DMS153 treated with DMSO at 0.1 percent for 48 hours (cell line): ENCODE results near the gene TMED8.
"Not testable (repeated sequence)": the region's sequence is repeated elsewhere in the genome, so short reads cannot be mapped to it uniquely, and the experiment has no call there.

Experiments used
- DNase-seq: peaks from one replicate; lab custom pipeline; 2025; ENCODE audit not compliant: unreplicated experiment; lab: John Stamatoyannopoulos, UW

The TMED8 gene, protein sequence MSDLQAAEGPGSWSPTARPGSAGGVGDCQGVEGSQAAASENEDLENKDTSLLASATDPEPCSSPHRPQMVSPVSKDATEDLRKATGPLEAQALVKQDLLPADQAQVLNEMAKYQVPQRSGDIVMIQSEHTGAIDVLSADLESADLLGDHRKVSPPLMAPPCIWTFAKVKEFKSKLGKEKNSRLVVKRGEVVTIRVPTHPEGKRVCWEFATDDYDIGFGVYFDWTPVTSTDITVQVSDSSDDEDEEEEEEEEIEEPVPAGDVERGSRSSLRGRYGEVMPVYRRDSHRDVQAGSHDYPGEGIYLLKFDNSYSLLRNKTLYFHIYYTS

DNA sequence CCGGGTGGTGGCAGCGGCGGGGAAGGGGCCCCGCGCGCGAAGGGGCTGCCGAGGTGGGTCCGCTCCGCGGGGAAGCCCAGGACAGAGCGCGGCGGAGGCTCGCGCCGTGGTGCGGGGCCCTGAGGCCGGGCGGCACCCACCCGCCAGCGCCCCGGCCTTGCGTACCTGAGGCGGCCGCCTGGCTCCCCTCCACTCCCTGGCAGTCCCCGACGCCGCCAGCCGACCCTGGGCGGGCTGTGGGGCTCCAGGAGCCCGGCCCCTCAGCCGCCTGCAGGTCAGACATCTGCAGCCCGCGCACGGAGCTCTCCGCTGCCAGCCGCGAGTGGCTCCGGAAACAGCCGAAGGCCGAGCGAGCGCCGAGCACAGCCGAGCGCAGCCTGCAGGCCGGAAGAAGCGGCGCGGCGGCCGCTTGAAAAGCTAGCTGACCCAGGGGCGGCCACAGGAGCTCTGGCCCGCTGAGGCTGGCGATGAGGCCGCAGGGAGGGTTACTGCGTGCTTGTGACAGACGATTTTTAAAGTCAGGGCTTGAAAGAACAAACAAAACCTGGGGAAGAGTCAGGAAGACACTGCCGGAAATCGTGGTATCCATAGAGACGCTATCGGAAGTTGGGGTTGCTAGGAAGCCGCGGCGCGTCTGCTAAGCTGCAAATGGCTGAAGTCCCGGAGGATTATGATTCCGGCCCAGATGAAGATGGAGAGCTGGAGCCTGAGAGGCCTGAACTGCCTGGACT is at the start of gene TMED8, which contains the start of gene SAMD15:
Gene TMED8, minus strand, starts transcription at position 324 of the 731 bp plus-strand sequence. Its CDS starts 41 bp downstream, at position 283.
Gene SAMD15, plus strand, starts transcription at position 609 of the 731 bp plus-strand sequence. Its CDS starts 40 bp downstream, at position 649.
- peak; percentile 82 for DNase-seq

DNA sequence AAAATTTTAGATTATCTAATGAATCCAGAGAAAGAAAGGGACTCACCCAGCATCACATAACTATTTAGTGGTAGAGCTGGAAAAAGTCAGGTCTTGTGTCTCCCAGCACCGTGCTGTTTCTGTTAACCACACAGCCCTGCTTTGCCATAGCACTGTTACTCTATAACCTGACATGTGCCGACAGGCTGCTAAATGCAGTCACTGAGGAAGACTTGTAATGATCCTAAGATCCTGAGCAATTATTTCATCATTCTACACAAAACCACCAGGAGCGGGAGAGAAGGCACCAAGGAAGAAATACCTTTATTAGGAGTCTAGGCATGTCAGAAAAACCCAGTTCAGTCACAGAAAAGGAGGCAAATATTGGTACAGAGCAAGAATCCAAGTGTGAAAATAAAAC is 49.5 kb upstream of the TMED8 start:
- no peak for DNase-seq

DNA sequence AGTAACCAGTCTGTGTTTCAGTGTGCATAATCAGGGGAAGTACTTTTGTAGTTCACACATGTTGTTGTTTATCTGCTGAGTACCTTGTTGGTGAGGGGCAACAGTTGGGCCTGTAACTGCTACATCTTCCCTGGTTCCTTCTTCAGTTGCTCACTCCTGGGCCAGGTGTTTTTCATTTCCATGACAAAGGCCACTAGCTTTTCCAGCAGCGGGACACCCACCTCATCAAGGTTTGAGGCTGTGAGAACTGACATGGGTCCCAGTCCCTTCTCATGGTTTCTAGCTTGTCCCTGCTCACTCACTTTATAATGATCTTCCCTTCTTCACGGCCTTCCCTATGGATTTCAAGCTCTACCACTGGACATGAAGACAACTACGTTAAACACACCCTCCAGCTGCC is 48.0 kb upstream of the TMED8 start:
- no peak for DNase-seq

DNA sequence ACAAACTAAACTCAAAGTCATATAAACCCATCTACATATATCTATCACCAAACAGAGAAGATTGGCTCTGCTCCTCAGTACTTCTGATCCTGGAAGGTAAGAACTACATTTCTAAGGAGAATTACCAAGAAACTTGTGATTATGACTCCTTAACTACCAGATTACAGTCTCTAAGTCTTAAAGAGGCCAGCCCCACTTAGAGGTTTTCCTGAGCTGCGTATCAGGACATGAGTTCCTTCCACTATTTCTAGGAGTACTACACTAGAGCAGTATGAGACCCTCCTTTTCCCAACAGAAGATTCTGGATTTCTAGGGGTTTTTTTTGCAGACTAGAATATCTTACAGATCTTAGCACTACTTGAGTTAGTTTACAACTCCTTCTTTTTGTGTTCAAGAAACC is 46.5 kb upstream of the TMED8 start, which contains the start of gene NOXRED1:
Gene NOXRED1, minus strand, starts transcription at position 101 of the 400 bp plus-strand sequence. CDS start 634 bp downstream, outside the sequence.
- no peak for DNase-seq

DNA sequence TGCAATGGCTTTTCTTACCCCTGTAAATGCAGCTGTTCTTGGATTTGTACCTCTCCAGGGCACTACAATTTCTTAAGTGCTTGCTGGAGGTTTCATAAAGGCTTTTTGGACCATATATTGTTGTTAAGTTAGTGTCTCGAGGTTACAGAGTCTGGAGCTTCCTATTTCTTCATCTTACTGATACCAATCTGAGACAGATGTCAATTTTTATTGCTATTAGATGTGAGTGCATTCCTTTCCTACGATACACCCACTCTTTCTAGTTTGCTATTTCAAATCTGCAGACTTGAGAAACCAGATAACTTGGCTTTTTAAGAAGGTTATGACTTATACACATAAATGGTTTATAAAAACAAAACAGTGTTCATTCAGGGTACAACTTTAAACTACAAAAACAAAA is 44.3 kb upstream of the TMED8 start:
- no peak for DNase-seq

DNA sequence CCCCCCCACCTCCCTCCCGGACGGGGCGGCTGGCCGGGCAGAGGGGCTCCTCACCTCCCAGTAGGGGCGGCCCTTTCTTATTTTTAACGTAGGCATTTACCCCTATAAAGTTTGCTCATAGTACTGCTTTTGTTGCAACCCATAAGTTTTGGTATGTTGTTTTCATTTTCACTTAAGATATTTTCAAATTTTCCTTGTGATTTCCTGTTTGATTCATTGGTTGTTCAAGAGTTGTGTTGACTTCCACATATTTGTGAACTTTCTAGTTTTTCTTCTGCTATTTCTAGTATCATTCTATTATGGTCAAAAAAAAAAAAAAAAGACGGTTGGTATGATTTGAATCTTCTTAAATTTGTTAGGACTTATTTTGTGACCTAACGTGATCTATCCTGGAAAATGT is 39.9 kb upstream of the TMED8 start:
- DNase-seq = no peak

DNA sequence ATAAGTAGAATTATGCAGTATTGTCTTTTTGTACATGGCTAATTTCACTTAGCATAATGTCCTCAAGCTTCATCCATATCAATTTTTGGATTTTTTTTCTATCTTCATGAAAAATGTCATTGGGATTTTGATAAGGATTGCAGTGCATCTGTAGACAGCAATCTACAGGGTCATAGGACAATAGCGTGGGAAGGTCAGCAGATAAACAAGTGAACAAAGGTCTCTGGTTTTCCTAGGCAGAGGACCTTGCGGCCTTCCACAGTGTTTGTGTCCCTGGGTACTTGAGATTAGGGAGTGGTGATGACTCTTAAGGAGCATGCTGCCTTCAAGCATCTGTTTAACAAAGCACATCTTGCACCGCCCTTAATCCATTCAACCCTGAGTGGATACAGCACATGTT is 39.2 kb upstream of the TMED8 start:
- not testable (repeated sequence) for DNase-seq

DNA sequence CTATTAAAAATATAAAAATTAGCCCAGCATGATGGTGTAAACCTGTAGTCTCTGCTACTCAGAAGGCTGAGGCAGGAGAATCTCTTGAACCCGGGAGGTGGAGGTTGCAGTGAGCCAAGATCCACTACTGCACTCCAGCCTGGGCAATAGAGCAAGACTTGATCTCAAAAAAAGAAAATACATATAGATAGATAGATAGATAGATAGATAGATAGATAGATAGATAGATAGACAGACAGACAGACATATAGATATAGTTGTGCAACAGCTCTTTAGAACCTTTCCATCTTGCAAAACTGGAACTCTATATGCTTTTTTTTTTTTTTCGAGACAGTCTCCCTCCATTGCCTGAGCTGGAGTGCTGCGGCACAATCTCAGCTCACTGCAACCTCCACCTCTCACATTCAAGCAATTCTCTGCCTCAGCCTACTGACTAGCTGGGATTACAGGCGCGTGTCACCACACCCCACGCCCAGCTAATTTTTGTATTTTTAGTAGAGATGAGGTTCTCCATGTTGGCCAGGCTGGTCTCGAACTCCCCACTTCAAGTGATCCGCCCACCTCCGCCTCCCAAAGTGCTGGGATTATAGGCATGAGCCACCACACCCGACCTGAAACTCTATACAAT is 38.6 kb upstream of the TMED8 start:
- DNase-seq = not testable (repeated sequence)

DNA sequence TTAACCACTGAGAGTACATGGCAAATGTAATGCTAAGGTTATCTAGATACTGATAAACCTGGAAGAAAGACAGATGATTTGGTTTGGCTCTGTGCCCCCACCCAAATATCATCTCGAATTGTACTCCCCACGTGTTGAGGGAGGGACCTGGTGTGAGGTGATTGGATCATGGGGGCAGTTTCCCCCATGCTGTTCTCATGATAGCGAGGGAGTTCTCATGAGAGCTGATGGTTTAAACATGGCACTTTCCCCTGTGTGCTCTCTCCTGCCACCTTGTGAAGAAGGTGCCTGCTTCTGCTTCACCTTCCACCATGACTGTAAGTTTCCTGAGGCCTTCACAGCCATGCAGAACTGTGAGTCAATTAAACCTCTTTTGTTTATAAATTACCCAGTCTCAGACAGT is 32.2 kb upstream of the TMED8 start:
- DNase-seq = no peak

DNA sequence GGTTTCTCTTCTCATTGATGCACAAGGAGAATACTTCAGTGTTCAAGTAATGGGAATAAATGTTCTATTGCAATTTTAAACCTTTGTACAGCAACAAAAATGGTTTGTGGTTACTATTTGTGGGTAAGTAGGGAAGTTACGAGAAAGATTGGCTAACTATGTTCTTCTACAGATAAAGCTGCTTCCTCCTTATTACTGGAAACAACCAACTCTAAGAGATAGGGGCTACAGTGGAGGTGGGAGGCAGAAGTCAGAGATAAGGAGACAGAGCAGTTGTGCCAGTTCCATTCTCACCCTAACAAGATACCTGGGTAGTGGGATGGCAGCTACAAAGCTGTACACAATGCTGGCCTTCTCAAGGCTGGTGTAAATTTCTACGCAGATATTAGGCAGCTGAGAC is 30.3 kb upstream of the TMED8 start:
- DNase-seq = no peak

DNA sequence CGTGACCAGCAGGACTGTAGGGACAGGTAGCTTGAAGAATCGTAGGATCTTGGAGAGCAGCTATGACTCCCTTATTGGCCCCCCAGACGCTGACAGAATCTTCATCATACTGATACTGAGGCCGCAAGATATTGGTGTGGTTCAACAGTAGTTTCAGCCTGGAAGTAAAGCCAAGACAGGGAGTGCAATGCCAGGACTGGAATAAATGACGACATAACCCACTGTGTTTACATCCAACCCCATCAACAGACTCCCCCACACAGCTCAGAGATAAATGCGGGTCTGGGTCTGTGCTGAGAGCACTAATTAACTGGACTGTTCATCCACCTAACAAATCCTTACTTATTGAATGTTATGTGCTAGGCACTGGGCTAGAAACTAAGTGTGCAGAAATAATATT is 29.8 kb upstream of the TMED8 start:
- no peak for DNase-seq

DNA sequence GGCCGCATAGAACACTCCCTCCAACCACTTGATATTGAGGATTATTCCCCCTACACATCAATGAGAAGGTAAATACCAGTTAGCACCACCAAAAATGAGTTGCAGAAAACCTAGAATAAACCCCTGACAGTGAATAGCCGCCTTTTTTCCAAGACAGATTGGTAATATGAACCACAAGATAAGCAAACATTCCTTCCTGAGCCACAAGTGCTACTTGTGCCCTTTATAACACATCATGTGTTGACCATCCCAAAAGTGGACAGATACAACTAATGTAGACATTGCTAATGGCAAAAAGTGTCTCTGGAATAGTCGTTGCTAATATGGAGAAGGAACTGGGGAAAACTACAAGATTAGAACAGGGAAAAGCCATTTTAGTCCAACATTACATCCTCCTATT is 29.2 kb upstream of the TMED8 start:
- DNase-seq = no peak

DNA sequence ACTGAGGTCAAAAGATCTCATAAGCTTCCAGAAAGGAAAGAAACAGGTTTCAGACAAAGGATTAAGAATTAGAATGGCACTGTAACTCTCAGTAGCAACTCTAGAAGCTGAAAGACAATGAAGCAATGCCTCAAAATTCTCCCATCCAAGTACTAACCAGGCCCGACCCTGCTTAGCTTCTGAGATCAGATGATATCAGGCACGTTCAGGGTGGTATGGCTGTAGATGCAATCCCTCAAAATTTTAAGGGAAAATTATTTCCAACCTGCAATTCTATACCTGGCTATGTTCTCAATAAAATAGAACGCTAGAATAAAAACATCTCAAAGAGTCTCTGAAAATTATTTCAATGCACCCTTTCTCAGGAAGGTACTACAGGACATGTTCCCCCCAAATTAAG is 26.9 kb upstream of the TMED8 start:
- DNase-seq = no peak

DNA sequence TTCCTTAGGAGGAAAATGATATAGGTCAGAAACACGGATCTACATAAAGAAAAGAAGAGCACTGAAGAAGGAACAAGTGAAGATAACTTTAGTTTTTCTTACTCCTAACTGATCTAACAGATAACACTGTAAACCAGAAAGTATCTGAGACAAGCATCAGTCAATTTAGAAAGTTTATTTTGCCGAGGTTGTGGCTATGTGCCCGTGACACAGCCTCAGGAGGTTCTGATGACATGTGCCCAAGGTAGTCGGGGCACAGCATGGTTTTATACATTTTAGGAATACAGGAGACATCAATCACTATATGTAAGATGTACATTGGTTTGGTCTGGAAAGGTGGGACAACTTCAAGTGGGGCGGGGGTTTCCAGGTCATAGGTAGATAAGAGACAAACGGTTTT is 23.3 kb upstream of the TMED8 start:
- no peak for DNase-seq

DNA sequence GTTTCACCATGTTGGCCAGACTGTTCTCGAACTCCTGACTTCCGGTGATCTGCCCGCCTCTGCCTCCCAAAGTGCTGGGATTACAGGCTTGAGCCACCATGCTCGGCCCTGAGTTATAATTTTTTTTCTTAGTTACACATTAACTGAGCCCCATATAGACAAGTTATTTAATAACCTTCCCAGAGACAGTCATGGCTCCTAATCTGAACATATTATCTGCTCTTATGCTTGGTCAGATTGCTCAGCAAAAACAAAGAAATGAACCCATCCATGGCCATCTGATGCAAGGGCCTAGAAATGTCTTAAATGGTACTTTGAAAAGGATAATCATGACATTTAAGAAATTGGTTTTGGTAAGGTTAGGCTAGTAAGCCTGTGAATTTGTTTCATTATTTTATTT is 13.3 kb upstream of the TMED8 start:
- no peak for DNase-seq

DNA sequence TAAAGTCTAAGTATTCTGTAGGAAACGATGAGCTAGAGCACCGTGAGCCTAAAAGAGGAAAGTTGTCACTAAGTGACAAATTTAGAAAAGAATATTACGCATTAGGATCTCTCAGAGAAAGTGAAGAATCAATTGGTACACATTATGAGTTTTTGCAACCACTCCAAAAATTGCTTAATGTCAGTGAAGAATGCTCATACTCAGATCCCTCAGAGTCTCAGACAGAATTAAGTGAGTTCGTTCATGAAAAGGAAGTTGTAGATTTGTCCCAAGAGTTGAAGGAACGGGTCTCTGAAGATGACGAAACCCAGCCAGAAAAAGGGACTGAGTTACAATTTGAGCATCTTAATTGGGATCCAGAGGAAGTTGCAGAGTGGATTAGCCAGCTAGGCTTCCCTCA is 1.8 kb upstream of the TMED8 start:
- DNase-seq = no peak

DNA sequence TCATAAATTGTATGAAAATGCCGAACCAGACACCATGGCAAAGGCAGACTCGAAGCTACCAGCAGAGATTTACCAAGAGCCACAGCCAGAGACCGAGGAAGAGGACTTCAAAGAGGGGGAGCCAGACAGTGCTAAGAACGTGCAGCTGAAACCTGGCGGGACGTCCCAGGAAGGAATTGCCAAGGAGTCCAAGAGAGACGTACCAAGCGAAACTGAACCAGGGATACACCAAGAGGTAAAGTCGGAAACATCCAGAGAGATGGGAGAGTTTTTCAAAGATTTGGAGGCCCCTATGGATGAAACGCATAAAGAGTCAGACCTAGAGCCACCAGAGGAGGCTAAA is 579 bp upstream of the TMED8 start:
- no peak for DNase-seq

DNA sequence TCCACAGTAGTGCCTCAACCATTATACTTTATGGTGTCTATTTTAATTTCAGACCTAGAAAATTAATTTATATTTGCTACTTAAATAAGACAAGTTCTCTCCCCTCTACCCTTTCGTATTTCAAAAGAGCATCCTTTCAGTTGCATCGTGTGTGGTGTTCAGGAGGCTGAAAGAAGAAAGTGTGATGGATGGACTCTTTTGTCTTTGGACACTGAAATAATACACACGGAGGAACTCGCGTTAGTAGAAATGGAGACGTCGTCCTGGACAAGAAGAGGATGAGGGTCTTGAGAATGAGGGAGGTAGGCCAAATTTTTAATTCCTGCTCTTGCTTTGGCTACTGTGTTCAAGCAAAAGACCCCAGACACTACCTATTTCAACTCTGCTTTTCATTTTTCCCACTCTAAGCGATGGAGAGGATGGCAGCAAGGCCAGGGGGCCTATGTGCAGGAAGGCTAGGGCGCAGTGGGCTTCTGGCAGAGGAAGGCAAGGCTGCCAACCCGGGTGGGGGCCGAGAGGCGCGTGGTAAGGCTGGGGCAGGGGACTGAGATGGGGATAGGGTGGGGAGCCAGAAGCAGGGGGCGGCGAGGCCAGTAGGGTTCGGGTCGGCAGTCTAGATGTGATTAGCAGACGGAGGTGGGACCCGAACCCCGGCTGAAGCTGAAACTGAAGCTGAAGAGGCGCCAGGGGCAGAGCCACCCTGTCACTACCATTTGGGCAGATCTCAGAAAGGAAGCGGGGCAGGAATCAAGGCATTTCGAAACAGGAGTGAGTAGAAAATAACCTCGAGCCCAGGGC is 722 bp downstream of the TMED8 start:
- DNase-seq = no peak

DNA sequence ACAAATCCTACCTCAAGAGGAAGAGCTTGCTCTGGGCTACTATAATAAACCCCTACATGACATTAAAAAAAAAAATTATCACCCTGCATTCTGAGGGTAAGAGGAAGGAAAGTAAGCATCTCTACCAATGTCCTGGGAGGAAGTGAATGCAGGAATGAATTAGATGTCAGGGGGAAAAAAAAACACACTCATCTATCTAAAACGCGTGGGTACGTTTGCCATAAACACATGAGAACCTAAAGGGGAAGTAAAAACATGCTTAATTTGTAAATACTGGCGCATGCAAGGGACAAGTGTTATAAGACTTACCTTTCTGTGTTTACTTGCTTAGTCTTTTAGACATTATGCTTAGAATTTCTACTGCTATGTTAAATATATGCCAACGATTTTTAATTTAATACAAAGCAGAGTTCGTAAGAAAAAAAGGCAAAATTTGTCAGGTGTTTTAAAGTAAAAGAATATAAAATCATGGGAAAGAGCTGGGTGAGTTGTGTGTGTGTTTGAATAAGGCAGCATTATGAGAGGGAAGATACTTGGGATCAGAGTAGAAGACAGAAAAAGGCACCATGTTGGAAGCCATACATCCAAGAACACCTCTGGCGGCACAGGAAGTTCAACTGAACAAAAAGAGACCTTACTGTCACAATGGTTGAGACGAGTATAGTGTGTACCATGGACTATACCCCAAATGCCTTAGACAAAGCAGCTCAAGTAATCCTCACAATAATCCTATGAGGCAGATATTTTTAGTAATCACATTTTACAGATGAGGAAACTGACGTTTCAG is 1.5 kb downstream of the TMED8 start:
- DNase-seq = no peak

DNA sequence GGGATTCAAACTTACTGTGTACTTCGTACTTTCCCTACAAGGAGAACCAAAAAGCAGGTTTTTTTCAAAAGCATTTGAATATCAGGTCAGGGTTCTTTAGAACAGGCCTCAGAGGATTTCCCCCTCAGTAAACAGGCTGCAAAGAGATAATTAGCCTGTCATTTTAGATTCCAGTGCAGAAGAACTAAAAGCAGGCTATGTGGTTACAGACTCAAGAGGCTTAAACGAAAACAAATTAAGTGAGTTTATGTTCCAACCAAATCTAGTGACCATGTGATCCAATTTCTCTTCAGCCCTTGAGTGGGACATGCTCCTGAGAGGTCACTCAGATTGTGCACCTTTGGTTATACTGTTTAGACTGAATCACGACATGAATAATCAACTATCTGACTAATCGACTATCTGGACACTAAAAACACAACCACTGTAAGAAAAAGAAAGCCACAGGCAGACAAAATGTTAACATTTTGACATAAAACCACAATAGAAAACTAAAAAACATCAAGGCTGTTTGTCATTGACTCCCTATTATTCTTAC is 4.5 kb downstream of the TMED8 start:
- DNase-seq = no peak
